HG03064 (cell line): ENCODE results near the gene CLEC2L.

ENCODE experiments used
- ATAC-seq: cut with Tn5 transposase; IDR thresholded peaks from one replicate; pipeline ENCODE4 v1.9.1; 2021; ENCODE audit warnings: low read depth; ENCODE audit not compliant: unreplicated experiment

CLEC2L gene

DNA sequence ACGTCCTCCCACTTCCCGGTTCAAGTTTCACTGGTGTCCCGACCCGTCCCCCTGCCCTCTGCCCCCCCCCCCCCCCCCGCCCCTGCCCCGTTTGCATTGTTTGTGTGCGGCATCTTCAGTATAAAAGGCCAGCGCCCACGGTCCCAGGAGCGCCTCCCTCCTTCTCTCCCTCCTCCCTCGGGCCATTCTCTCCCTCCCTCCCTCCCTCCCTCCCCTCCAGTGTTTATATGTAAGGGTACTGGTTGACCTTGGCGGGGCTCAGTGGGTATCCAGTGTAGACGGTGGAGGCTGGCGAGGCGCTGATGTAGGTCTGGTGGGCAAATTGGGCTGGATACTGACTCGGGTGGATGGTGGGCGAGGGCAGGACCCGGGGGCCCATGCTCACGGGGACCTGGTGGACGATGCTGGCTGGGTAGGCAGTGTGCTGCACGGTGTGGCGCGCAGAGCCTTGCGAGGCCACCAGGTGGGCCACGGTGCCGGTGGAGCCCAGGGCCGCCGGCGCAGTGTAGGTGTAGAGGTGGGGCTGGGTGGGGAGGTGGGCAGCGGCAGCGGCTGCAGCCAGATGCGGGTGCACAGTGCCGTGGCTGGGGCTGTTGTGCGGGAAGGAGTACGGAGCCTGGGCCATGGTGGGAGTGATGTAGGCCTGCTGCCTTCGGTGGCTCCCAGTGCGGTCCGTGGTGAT is 49.4 kb downstream of the CLEC2L start:
- ATAC-seq = no peak

DNA sequence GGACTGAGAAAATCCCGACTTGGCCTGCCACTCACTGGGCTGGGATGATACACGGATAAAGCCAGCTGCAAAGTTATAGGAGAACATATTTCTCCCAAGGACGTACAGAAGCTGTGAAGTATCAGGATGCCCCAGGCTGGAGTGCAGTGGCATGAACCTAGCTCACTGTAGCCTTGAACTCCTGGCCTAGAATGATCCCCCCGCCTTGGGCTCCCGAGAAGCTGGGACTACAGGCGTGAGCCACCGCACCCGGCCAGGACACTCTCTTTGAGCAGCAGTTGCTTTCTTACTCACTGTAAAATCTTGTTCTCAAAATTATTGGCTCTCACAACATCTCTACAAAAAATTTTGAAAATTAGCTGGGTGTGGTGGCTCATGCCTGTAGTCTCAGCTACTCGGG is 50.4 kb downstream of the CLEC2L start:
- no peak for ATAC-seq

DNA sequence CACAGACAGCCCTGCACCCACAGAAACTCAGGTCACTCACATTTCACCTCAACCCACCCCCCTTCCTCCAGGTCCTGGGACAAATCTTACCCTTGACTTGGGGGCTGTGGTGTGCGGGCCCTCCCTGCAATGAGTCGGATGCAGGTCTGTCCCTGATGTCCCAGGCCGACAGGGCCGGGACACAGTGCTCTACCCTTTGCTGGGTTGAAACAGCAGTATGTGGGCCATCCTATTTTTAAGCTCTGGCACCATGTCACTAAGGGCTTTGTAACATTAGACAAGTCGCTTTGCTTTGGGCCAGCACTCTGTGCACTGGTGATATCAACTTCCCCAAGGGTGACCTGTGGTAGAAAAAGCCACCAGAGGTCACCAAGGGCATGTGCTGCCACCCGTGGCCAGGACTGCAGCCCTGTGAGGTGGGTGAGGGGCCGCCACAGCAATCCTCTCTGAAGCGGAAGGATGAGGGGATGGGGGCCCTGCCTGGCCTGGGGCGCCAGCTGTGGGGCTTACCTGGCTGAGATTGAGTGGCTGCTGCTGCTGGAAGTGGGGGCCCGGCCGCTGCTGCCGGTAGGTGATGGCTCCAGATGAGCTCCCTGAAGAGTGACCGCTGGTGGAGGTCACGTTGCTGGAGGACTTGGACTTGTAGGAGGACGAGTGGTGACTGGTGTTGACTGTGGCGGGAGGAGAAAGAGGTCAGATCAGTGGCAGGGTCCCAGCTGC is 51.3 kb downstream of the CLEC2L start:
- ATAC-seq = no peak

DNA sequence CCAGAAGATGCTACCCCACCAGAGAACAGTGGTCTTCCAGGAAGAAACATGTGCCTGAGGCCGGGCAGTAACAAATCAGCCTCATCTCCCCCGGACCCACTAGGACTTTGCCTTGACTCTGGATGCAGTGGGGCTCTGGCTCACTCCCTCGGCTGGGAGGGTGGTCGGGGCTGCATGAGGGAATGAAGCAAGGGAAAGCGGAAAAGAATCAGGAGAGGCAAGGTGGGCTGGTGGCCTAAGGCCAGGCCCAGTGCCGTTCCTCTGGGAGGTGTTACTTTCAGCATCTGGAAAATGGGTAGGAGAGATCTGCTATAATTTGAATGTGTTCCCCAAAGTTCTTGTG is 51.8 kb downstream of the CLEC2L start:
- no peak for ATAC-seq

DNA sequence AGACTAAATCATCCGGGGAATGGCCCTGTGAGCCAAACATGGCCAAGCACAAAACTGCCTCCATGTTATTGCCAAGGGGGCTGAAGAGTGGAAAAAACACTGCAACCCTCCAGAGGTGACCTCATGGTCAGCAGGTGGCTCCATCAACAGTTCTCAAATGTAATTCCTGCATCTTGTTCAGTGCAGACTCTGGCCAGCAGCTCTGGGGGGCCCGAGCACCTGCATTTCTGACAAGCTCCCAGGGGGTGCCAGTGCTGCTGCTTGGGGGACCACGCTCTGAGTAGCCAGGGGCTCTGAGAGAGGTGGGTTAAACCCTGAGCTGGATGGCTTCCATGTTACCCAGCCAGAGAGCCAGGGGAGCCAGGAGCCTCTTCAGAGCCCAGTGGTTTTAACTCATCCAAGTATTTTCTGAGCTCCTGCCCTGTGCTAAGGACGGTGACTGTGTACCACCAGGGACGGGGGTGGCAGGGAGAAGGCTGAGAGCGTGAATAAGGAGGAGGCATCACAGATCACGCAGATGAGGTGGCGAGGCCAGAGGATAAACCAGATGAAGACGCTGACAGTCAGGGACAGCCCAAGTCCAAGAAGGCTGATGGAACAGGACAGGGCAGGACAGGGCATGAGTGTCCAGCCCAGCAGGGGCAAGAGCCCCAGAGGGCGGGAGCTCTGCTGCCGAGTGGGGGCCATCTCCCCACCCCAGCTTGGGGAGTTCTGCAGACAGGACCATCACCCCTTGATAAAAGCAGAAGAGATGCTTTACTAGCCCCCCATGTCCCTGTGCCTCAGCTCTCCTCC is 52.9 kb downstream of the CLEC2L start:
- no peak for ATAC-seq

DNA sequence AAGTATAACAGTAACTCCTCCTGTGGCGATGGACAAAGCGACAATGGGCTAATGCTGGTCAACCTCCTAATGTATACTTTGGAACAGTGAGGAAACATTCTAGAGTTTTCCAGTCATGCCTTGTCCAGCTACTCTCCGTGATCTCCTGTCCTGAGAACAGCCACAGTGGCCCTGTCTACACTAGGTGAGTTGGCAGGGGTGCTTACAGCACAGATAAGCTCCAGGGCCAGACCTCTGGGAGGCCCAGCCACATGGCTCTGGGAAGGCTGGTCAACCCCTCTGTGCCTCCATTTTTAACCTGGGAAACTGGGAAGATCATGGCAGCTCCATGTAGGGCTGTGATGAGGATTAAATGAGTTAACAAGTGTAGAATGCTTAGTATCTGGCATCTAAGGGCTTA is 57.0 kb downstream of the CLEC2L start:
- ATAC-seq = no peak

DNA sequence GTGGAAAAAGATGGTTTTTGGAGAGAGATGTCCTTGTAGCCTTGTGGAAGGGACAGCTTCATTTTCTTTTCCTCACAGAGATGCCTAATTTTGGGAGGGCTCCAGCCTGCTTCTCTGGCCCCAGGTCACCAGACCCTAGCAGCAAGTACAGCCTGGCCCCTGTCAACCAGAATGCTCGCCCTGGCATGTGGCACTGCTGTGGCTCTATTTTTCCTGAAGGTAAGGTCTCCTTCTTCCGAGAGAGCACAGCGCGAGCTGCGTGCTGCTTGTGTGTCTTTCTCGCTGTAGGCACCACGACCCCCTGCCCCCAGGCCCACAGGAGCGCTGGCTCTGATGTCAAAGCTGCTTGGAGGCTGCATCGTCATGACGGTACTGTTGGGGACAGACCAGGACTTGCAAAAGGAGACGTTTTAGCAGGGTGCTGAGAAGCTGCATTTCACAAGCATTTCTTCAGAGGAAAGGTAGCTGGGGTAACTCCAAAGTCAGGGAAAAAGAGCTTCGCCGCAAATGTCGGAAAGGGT is 58.7 kb downstream of the CLEC2L start:
- no peak for ATAC-seq

DNA sequence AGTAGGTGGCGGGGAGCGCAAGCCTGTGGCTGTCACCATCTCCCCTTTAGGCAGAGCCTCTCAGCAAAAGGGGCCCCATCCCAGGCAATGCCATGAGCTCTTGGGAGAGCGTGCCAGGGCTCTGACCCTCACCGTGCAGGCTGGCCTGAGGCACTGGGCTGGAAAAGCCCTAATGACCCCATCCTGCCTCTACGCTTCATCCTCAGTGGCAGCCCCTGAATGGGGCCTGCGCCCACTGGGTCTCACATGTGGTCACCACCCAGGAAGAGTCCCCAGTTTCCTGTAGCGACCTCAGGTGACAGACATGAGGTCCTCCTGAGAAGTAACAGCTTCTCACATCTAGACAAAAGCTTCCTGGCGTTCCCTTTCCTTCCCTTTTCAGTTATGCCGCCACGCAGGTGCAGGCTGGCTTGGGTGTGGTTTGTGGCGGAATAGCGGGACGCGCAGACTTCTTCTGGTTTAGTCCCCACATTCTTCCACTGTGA is 59.2 kb downstream of the CLEC2L start:
- ATAC-seq = no peak

DNA sequence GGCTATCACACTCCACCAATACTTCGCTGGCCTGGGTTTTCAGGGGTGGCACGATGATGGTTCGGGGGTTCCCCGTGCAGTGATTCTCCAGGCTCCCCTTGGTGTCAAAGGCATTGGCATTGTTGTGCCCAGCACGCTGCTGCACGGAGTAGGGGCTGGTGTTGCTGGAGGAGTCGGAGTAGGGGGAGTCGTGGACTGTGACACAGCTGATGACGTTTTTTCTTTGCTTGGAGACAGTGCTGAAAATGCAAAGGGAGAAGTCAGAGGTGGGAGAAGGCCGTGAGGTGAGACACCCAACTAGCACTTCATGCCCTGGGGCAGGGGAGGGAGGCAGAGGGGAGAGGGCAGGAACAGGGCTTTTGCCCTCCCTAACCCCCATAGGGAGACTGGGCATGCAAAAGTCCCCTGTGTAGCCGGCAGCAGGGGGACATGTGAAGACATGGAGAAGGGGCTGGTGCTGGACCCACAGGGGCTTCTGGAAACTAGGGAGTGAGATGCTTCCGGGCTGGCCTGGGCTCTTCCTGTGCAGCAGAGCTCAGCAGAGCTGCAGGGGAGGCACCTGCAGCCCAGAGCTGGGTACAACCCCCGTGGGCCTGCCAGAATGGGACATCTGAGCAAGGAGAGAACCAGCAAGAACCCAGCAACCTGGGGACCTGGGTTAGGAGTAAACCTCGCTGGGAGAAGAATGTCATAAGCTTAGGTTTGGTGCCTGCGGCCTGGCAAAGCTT is 60.5 kb downstream of the CLEC2L start:
- ATAC-seq = no peak

DNA sequence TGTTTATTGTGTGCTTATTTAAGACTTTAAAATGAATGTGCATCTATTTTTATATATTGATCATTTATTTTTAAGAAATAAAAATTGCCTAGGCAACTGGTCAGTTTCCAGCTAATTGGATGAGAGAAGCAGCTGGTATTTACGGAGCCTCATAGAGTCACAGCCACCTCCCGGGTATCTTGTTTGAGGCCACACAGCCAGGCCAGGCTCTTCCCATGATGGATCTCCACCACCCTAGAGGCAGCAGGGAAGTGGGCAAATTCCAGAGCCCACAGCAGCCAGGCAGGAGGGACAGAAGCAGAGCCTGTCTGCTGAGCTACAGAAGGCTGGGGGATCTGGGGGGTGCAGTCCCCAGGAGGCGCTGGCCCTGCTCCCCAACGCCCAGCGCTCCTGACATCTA is 61.6 kb downstream of the CLEC2L start:
- ATAC-seq = no peak

DNA sequence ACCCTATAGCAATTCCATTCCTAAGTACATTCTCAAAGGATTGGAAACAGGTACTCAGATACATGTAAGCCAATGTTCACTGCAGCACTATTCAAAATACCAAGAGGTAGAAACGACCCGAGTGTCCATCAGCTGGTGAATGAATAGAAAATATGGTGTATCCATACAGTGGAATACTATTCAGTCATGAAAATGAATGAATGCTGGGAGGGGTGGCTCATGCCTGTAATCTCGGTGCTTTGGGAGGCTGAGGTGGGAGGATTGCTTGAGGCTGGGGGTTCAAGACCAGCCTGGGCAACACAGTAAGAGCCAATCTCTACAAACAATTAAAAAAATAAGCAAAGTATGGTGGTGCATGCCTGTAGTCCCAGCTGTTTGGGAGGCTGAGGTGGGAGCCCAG is 62.8 kb downstream of the CLEC2L start:
- no peak for ATAC-seq

DNA sequence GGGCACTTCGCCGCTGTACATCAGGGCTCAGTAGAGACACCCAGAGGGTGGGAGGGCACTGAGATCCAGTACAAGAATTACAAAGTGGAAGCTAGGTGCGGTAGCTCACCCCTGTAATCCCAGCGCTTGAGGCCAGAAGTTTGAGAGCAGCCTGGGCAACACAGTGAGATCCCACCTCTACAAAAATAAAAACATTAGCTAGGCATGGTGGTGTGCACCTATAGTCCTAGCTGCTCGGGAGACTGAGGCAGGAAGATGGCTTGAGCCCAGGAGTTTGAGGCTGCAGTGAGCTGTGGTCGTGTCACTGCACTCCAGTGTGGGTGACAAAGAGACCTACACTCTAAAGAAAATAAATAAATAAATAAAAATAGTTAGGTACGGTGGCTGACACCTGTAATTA is 64.0 kb downstream of the CLEC2L start:
- ATAC-seq = no peak

DNA sequence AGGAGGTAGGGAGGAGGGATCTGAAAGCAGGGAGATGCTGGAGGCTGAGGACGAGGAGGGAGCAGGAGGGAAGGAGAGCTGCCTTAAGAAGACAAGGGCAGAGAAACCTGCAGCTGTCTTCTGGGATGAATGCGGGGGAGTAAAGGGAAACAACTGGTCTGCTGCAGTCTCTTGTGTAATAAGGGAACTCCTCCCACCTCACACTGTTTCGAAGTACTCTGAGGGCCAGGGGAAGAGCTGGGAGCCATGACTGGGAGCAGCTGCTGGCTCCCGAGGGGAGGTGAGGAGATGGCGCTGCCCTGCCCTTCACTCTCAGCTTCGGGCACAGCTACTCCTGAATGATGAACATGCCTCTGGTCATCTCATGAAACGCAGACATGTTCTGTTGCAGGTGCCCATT is 65.1 kb downstream of the CLEC2L start:
- no peak for ATAC-seq

DNA sequence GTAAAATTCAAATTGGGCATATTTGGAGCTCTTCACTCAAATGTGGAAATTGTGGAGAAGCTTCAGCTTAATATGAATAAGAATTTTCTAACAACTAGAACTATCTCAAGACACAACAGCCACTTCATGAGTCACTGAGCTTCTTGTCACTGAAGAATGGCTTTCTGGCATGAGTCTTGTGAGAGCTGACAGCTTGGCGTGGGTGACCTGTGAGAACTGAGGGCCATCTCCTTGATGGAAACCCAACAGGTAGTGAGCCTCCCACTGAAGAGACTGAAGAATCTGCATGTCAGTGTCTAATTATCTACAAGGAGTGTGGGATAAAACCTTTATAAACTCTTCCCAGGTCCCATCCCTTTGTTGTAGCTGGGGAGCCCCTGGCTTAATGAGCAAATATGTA is 66.0 kb downstream of the CLEC2L start:
- no peak for ATAC-seq

DNA sequence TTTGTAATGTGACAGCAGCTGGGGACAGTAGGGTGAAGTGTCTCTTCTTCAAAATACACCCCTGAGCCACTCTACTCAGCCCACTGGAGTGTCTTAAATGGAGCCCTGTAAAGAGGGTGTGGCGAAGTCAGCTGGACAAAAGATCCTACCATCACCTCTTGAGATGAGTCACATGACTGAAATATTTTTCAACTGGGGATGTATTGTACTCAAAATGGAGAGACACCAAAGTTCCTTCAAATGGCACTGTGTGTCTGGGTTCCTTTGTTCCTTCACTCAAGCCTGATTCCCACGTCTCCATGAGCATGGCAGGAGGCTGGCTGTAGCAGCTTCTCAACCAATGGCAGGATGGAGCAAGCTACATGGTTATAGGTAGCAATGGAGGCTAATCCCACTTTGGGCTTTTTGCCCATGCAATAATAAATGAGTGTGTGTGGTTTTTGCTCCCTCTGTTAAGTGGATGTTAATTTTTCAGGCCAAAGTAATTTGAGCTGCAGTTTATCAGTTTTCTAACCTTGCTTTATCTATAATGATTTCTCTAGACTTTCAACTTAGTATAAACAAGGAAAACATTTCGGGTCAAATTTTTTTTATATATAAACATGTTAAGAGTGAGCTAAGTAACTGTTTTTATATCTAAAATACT is 68.2 kb downstream of the CLEC2L start:
- ATAC-seq = no peak

DNA sequence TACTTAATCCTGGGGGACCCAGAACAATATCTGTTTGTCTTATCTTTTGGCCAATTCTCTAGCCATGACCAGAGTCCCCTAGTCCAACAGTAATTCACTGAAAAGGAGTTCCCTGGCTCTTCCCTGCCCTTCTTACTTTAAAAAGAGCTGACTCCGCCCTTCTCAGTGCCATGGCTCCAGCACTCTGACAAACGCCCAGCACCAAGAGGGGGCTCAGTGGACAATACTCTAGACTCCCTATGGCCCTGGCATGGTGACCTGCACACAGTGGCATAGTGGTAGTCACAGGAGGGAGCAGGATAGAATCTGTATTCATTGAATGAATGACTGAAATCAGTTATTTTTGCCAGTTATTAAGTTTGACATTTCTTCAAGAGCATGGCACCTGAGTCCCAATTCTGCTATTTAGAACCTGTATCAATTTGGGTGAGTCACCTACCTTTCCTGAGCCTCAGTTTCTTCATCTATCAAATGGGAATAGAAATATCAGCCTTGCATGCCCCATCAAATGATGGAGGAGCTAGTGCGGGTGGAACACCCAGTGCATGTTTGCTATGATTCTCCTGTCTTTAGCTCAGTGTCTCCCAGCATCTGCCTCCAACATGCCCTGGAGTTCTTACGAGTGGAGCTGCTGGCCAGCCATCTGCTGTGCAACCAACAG is 69.4 kb downstream of the CLEC2L start:
- no peak for ATAC-seq

DNA sequence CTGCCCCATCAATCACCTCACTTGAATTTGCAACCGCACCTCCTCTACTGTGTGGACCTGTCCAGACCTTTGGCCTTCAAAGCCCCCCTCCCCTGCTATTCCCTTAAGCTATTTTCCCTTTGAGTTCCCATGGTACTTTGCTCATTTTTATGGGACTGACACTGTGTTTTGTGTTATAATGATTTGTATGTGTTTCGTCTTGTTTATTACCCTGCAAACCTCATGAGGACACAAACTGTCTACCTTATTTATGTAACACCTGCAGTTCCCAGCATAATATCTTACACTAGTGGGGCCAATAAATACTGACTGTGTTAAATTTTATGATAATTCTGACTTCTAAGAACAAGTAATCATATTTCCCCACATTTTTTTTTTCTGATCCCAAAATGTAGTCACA is 70.6 kb downstream of the CLEC2L start:
- ATAC-seq = no peak
